Measurements from ENCODE around the gene AURKAIP1.
"Not testable (repeated sequence)": the region's sequence is repeated elsewhere in the genome, so short reads cannot be mapped to it uniquely, and the experiment has no call there.

AURKAIP1 gene

GRCh38 chr1:1415751-1416150 lies 40.7 kb upstream of the AURKAIP1 start:
- Histone ChIP-seq H3K27ac (ENCODE audit: low read length) (no peak overlapping the region), H4K20me1 (ENCODE audit: insufficient read depth, low read length) (no peaks in the 10 kb centered on the region)
- TF ChIP-seq EZH2phosphoT487 (IDR thresholded peaks at IDR 0.05; ENCODE audit: low read depth) (no peak), CTCF (IDR thresholded peaks at IDR 0.05; ENCODE audit: low read depth, low read length) (no peak)

GRCh38 chr1:1412311-1412902 lies 37.4 kb upstream of the AURKAIP1 start:
- H3K27ac ChIP-seq (ENCODE audit: low read length); H3K4me2 ChIP-seq (ENCODE audit: low read length); H3K9me3 ChIP-seq (ENCODE audit: insufficient read depth, low read length); H3K4me1 ChIP-seq (ENCODE audit: low read length); H3K4me3 ChIP-seq (ENCODE audit: low read length); H2AFZ ChIP-seq (ENCODE audit: low read depth, low read length); H3K27me3 ChIP-seq (ENCODE audit: low read depth, low read length); H4K20me1 ChIP-seq (ENCODE audit: insufficient read depth, low read length); H3K9ac ChIP-seq (ENCODE audit: low read length): not testable (repeated sequence)
- H3K79me2 ChIP-seq (ENCODE audit: low read length), result peaks cover 23% of the 10 kb centered on the region
- H3K36me3 ChIP-seq (replicated peaks; ENCODE audit: low read depth, low read length), result peaks cover 17% of the 10 kb centered on the region

More at GRCh38 chr1:1415751-1416150, 40.7 kb upstream of the AURKAIP1 start:
- Histone ChIP-seq H3K4me1 (ENCODE audit: low read length) (peaks cover 19% of the 10 kb centered on the region), H2AFZ (ENCODE audit: low read depth, low read length) (no peak overlapping the region), H3K9ac (ENCODE audit: low read length) (no peak overlapping the region), H3K79me2 (ENCODE audit: low read length) (no peaks in the 10 kb centered on the region), H3K4me3 (ENCODE audit: low read length) (no peak overlapping the region), H3K9me3 (ENCODE audit: insufficient read depth, low read length) (no peaks in the 10 kb centered on the region), H3K36me3 (replicated peaks; ENCODE audit: low read depth, low read length) (peaks cover 3% of the 10 kb centered on the region), H3K4me2 (ENCODE audit: low read length) (no peak overlapping the region), H3K27me3 (ENCODE audit: low read depth, low read length) (no peaks in the 10 kb centered on the region)

DNA sequence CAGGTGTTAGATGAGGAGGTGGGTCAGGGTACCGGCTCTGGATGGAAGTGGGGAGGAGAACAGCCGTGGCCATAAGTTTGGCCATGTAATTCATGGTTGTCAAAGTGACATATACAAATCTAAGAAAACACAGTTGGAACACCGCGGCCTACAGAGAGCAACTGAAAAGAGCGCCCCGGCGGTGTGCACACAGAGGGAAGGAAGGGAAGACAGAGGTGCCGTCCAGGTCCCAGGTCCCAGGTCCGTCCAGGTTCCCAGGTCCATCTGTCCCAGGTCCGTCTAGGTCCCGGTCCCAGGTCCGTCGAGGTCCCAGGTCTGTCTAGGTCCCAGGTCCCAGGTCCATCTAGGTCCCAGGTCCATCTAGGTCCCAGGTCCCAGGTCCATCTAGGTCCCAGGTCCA lies 36.6 kb upstream of the AURKAIP1 start:
- Histone ChIP-seq H3K27me3 (ENCODE audit: low read depth, low read length) (no peaks in the 10 kb centered on the region), H3K4me2 (ENCODE audit: low read length) (no peak overlapping the region), H3K4me3 (ENCODE audit: low read length) (no peak overlapping the region), H3K9me3 (ENCODE audit: insufficient read depth, low read length) (no peaks in the 10 kb centered on the region), H3K4me1 (ENCODE audit: low read length) (peaks cover 5% of the 10 kb centered on the region), H3K36me3 (replicated peaks; ENCODE audit: low read depth, low read length) (peaks cover 17% of the 10 kb centered on the region), H2AFZ (ENCODE audit: low read depth, low read length) (no peak overlapping the region), H3K9ac (ENCODE audit: low read length) (no peak overlapping the region), H3K79me2 (ENCODE audit: low read length) (peaks cover 31% of the 10 kb centered on the region), H4K20me1 (ENCODE audit: insufficient read depth, low read length) (no peaks in the 10 kb centered on the region), H3K27ac (ENCODE audit: low read length) (no peak overlapping the region)
- TF ChIP-seq EZH2phosphoT487 (IDR thresholded peaks at IDR 0.05; ENCODE audit: low read depth), result no peak
- TF ChIP-seq CTCF (IDR thresholded peaks at IDR 0.05; ENCODE audit: low read depth, low read length), result no peak

DNA sequence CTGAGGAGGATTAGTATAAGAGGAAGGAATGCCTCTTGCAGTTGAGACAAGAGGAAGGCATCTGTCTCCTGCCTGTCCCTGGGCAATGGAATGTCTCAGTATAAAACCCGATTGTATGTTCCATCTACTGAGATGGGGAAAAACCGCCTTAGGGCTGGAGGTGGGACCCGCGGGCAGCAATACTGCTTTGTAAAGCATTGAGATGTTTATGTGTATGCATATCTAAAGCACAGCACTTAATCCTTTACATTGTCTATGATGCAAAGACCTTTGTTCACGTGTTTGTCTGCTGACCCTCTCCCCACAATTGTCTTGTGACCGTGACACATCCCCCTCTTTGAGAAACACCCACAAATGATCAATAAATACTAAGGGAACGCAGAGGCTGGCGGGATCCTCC lies 35.2 kb upstream of the AURKAIP1 start:
- H2AFZ ChIP-seq (ENCODE audit: low read depth, low read length); H4K20me1 ChIP-seq (ENCODE audit: insufficient read depth, low read length); H3K4me2 ChIP-seq (ENCODE audit: low read length); H3K27ac ChIP-seq (ENCODE audit: low read length); H3K4me3 ChIP-seq (ENCODE audit: low read length); H3K27me3 ChIP-seq (ENCODE audit: low read depth, low read length); H3K9ac ChIP-seq (ENCODE audit: low read length); H3K9me3 ChIP-seq (ENCODE audit: insufficient read depth, low read length): not testable (repeated sequence)
- Histone ChIP-seq H3K79me2 (ENCODE audit: low read length) (peaks cover 45% of the 10 kb centered on the region), H3K4me1 (ENCODE audit: low read length) (peaks cover 16% of the 10 kb centered on the region), H3K36me3 (replicated peaks; ENCODE audit: low read depth, low read length) (peaks cover 28% of the 10 kb centered on the region)

DNA sequence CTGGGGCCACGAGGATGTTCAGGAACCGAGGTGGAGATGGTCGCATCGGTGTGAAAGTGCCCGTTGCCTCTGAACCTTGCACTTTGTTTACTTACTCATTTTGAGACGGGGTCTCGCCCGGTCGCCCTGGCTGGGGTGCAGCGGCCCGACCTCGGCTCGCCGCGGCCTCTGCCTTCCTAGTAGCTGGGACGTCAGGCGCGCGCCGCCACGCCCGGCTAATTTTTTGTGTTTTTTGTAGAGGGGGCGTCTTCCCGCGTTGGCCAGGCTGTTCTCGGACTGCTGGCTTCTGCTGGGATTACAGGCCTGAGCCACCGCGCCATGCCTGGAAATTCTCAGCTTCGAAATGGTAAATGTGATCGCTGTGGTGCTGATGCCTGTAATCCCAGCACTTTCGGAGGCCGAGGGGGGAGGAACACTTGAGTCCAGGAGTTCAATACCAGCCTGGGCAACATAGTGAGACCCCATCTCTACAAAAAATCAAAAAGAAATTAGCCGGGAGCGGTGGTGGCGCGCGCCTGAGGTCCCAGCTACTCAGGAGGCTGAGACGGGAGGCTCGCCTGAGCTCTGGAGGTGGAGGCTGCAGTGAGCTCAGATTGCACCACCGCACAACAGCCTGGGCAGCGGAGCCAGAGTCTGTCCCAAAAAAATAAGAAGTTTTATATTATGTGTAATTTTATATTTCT lies 32.8 kb upstream of the AURKAIP1 start:
- no peak overlapping the region for H2AFZ ChIP-seq (ENCODE audit: low read depth, low read length)
- peaks cover 37% of the 10 kb centered on the region for H3K36me3 ChIP-seq (replicated peaks; ENCODE audit: low read depth, low read length)

More for the DNA sequence above, 32.8 kb upstream of the AURKAIP1 start:
- H3K9ac ChIP-seq (ENCODE audit: low read length), result peak overlapping the region; percentile 85
- peak overlapping the region; percentile 71 for H3K27ac ChIP-seq (ENCODE audit: low read length)
- no peaks in the 10 kb centered on the region for H3K27me3 ChIP-seq (ENCODE audit: low read depth, low read length)
- TF ChIP-seq EZH2phosphoT487 (IDR thresholded peaks at IDR 0.05; ENCODE audit: low read depth) (no peak), CTCF (IDR thresholded peaks at IDR 0.05; ENCODE audit: low read depth, low read length) (no peak)
- H3K4me3 ChIP-seq (ENCODE audit: low read length), result peak overlapping the region; percentile 82
- H3K4me2 ChIP-seq (ENCODE audit: low read length), result peak overlapping the region; percentile 66
- no peaks in the 10 kb centered on the region for H3K9me3 ChIP-seq (ENCODE audit: insufficient read depth, low read length)
- peaks cover 16% of the 10 kb centered on the region for H3K4me1 ChIP-seq (ENCODE audit: low read length)
- H3K79me2 ChIP-seq (ENCODE audit: low read length), result peaks cover 59% of the 10 kb centered on the region
- no peaks in the 10 kb centered on the region for H4K20me1 ChIP-seq (ENCODE audit: insufficient read depth, low read length)

All from OCI-LY3 (cell line).